A673 (cell line): ENCODE measurements around the gene OOSP4A.

Experiments
- CTCF ChIP-seq: fragments of 300-800, 200-600 bp; sonication (generic); conservative IDR thresholded peaks from 2 replicates; pipeline ENCODE4 v1.5.1; 2017; ENCODE audit warnings: low read depth, mild to moderate bottlenecking, antibody characterized with exemption, low read length, moderate library complexity, mixed read lengths
- EZH2 ChIP-seq: fragments of 200-600 bp; sonication (generic); IDR thresholded peaks from 2 replicates; pipeline ENCODE4 v1.6.1; 2017; ENCODE audit warnings: borderline replicate concordance, low read depth, mild to moderate bottlenecking, mixed read lengths, antibody characterized with exemption, low read length; ENCODE audit not compliant: poor library complexity, severe bottlenecking

- no peak for TF ChIP-seq CTCF
- TF ChIP-seq EZH2, result no peak
Measured at GRCh38 chr11:60003729-60004128, 39.9 kb downstream of the OOSP4A start.
